ENCODE measurements around the gene VMP1. TPM values are rescaled to one million over a fixed set of nuclear protein-coding genes. Genes with fewer than 3 reads are reported as not detected.
"Not testable (repeated sequence)": the region's sequence is repeated elsewhere in the genome, so short reads cannot be mapped to it uniquely, and the experiment has no call there.

Gene VMP1
- total and polyA plus RNA-seq, 7 experiments from 2014 or later = 42.0 to 370 (median 80.8) TPM

- H3K27me3 Mint-ChIP-seq = peaks cover 0 to 3% (median 0%) of the 10 kb centered on the region in 5 donors
- peak in 1 of 9 donors; percentile 34 for DNase-seq
- peak; percentile 58 for ATAC-seq
- no peaks in the 10 kb centered on the region for H3K9me3 Mint-ChIP-seq
- intact Hi-C loops (cut with micrococcal nuclease) = loop anchor here in 1 of 2 donors (1.0 to 5.0 kb wide), 2 partner anchors 60 to 139 kb away; partner anchors contain the start of genes PTRH2 and VMP1
- peak overlapping the region; percentile 60 for H3K27ac ChIP-seq (ENCODE audit: low read depth, low read length)
- no peaks in the 10 kb centered on the region for H3K36me3 ChIP-seq (ENCODE audit: control insufficient read depth in 2 of 3, insufficient read depth in 3 of 3, low read length in 3 of 3)
- H3K36me3 Mint-ChIP-seq = peaks cover 0 to 16% (median 9%) of the 10 kb centered on the region in 5 donors
- no peak overlapping the region for H3K4me3 ChIP-seq (ENCODE audit: low read length)
- no peaks in the 10 kb centered on the region for H3K27me3 ChIP-seq (ENCODE audit: control insufficient read depth in 2 of 2, insufficient read depth in 2 of 2, low read length in 2 of 2)
- ChIA-PET POLR2A (interaction anchor here (0.6 to 1.1 kb wide), 2 partner anchors 9 to 15 kb away, joined by 3 to 4 read pairs; no protein-coding TSS in a partner anchor), CTCF (interaction anchor here (1.3 kb wide), 1 partner anchor 93 kb away, joined by 4 read pairs; no protein-coding TSS in a partner anchor)
- peaks cover 23 to 65% (median 49%) of the 10 kb centered on the region in 7 donors for H3K4me1 Mint-ChIP-seq
- peak overlapping the region in 6 of 10 donors; percentile 4 to 76 (median 25) for H3K4me3 Mint-ChIP-seq
- H3K4me1 ChIP-seq (ENCODE audit: control insufficient read depth in 2 of 2, insufficient read depth in 2 of 2, low read length in 2 of 2) = peaks cover 16 to 19% of the 10 kb centered on the region in 2 donors
- H3K9me3 ChIP-seq (ENCODE audit: control insufficient read depth in 2 of 3, low read length in 3 of 3) = no peaks in the 10 kb centered on the region
- peak overlapping the region in 8 of 9 donors; percentile 7 to 91 (median 65) for H3K27ac Mint-ChIP-seq
Observed at GRCh38 chr17:59846394-59847165, 139.1 kb downstream of the VMP1 start.

DNA sequence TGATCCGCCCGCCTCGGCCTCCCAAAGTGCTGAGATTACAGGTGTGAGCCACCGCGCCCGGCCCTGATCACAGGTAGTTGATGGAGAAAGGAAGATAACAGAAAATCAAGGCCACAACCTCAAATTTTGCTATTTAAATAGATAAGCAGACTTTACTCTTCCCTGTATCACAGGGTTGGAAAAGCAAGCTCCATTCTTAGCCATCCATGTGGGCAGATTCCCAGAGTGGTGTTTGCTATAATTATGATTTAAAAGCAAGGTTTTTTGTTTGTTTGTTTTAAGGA is 140.9 kb downstream of the VMP1 start:
- H3K4me3 Mint-ChIP-seq = peak overlapping the region in 1 of 10 donors; percentile 65
- ATAC-seq (no peak), DNase-seq (no peak)
- H3K36me3 Mint-ChIP-seq = peaks cover 0 to 4% (median 1%) of the 10 kb centered on the region in 5 donors
- Histone ChIP-seq H3K4me3 (ENCODE audit: low read length) (no peak overlapping the region), H3K27ac (ENCODE audit: low read depth, low read length) (no peak overlapping the region), H3K9me3 (ENCODE audit: control insufficient read depth in 2 of 3, low read length in 3 of 3) (no peaks in the 10 kb centered on the region), H3K4me1 (ENCODE audit: control insufficient read depth in 2 of 2, insufficient read depth in 2 of 2, low read length in 2 of 2) (peaks cover 14 to 33% of the 10 kb centered on the region in 2 donors), H3K36me3 (ENCODE audit: control insufficient read depth in 2 of 3, insufficient read depth in 3 of 3, low read length in 3 of 3) (no peaks in the 10 kb centered on the region), H3K27me3 (ENCODE audit: control insufficient read depth in 2 of 2, insufficient read depth in 2 of 2, low read length in 2 of 2) (no peaks in the 10 kb centered on the region)
- H3K9me3 Mint-ChIP-seq = no peaks in the 10 kb centered on the region
- H3K27ac Mint-ChIP-seq = peak overlapping the region in 3 of 9 donors; percentile 61 to 91 (median 85)
- H3K4me1 Mint-ChIP-seq = peaks cover 38 to 69% (median 52%) of the 10 kb centered on the region in 7 donors
- intact Hi-C loops (cut with micrococcal nuclease) = loop anchor here in 1 of 2 donors (5.0 kb wide), 1 partner anchor 141 kb away; the partner anchor contains the start of genes PTRH2 and VMP1
- no peaks in the 10 kb centered on the region for H3K27me3 Mint-ChIP-seq
- ChIA-PET CTCF (no interaction called here), POLR2A (interaction anchor here (0.6 to 1.6 kb wide), 5 partner anchors 9 to 50 kb away, joined by 3 to 13 read pairs (median 4); no protein-coding TSS in a partner anchor)

GRCh38 chr17:59848778-59849177 is 141.3 kb downstream of the VMP1 start:
- H3K27me3 ChIP-seq (ENCODE audit: control insufficient read depth in 2 of 2, insufficient read depth in 2 of 2, low read length in 2 of 2) = no peaks in the 10 kb centered on the region
- H3K4me3 ChIP-seq (ENCODE audit: low read length) = no peak overlapping the region
- Mint-ChIP-seq H3K9me3 (no peaks in the 10 kb centered on the region), H3K4me1 (peaks cover 40 to 67% (median 55%) of the 10 kb centered on the region in 7 donors), H3K4me3 (peak overlapping the region; percentile 32 to 68 (median 55)), H3K27me3 (no peaks in the 10 kb centered on the region), H3K27ac (peak overlapping the region; percentile 47 to 91 (median 75)), H3K36me3 (peaks cover 0 to 4% (median 0%) of the 10 kb centered on the region in 5 donors)
- CTCF ChIA-PET = no interaction called here
- no peak overlapping the region for H3K27ac ChIP-seq (ENCODE audit: low read depth, low read length)
- H3K9me3 ChIP-seq (ENCODE audit: control insufficient read depth in 2 of 3, low read length in 3 of 3) = no peaks in the 10 kb centered on the region
- peaks cover 10 to 37% of the 10 kb centered on the region in 2 donors for H3K4me1 ChIP-seq (ENCODE audit: control insufficient read depth in 2 of 2, insufficient read depth in 2 of 2, low read length in 2 of 2)
- H3K36me3 ChIP-seq (ENCODE audit: control insufficient read depth in 2 of 3, insufficient read depth in 3 of 3, low read length in 3 of 3) = no peaks in the 10 kb centered on the region
- POLR2A ChIA-PET = interaction anchor here (0.6 to 1.6 kb wide), 5 partner anchors 9 to 1290 kb away, joined by 3 to 13 read pairs (median 4); no protein-coding TSS in a partner anchor
- DNase-seq = peak in 1 of 9 donors; percentile 66
- intact Hi-C loops (cut with micrococcal nuclease) = loop anchor here in 1 of 2 donors (5.0 kb wide), 1 partner anchor 141 kb away; the partner anchor contains the start of genes PTRH2 and VMP1
- peak; percentile 40 for ATAC-seq

- Mint-ChIP-seq H3K27ac (peak overlapping the region in 3 of 9 donors; percentile 37 to 46 (median 41)), H3K4me1 (peaks cover 39 to 60% (median 53%) of the 10 kb centered on the region in 7 donors)
- ATAC-seq; H3K27me3 ChIP-seq (ENCODE audit: control insufficient read depth in 2 of 2, insufficient read depth in 2 of 2, low read length in 2 of 2); H3K27ac ChIP-seq (ENCODE audit: low read depth, low read length); H3K9me3 Mint-ChIP-seq; intact Hi-C loops (cut with micrococcal nuclease); H3K36me3 ChIP-seq (ENCODE audit: control insufficient read depth in 2 of 3, insufficient read depth in 3 of 3, low read length in 3 of 3); DNase-seq; H3K9me3 ChIP-seq (ENCODE audit: control insufficient read depth in 2 of 3, low read length in 3 of 3); H3K27me3 Mint-ChIP-seq; H3K4me3 Mint-ChIP-seq; H3K4me3 ChIP-seq (ENCODE audit: low read length); H3K36me3 Mint-ChIP-seq: not testable (repeated sequence)
- ChIA-PET POLR2A (interaction anchor here (0.7 kb wide), 1 partner anchor 148 kb away, joined by 3 read pairs; no protein-coding TSS in a partner anchor), CTCF (interaction anchor here (0.6 to 1.1 kb wide), 2 partner anchors 12 to 121 kb away, joined by 3 read pairs; no protein-coding TSS in a partner anchor)
- peaks cover 8 to 37% of the 10 kb centered on the region in 2 donors for H3K4me1 ChIP-seq (ENCODE audit: control insufficient read depth in 2 of 2, insufficient read depth in 2 of 2, low read length in 2 of 2)
Observed at GRCh38 chr17:59850311-59850710, 142.9 kb downstream of the VMP1 start.

DNA sequence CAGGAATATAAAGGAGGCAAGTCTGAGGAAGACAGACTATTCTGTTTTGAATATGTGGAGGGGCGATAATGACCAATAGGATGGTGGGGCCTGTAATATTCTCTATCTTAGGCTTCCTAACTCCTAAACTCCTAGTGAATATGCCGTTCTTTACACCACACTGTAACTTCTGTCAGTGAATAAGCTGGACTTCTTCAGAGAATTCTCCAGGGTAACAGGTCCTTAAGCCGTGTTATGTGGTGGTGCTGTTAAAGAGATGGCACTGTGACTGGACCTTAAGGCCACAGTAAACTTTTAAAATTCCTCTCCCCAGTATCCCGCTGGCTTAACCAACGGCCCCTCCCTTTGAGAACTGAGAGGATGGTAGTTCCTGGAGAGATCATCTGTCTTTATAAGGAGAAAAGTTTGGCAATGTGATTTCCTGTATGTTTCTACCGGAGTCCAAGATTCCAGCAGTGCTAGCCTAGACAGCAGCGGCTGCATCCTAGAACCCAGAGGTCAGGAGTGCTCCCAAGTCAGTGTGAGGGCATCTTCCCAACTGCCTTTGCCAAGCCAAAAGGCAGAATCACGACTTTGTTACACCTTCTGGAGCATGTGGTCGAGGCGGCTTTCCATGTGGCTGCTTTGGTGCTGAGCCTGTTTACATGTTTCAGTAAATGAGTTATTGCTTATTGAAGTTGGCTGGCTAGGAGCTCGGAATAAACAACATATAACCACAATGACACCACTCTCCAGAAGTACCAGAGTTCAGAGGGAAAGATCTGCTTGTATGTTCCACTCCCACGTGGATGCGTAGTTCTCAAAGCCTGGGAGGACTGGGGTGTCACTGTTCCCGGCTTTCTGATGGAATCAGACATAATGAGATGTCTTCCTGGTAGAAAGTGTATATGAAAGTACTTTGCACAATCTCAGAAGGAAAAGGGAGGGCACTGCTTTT is 144.3 kb downstream of the VMP1 start:
- Histone ChIP-seq H3K27ac (ENCODE audit: low read depth, low read length) (no peak overlapping the region), H3K36me3 (ENCODE audit: control insufficient read depth in 2 of 3, insufficient read depth in 3 of 3, low read length in 3 of 3) (no peaks in the 10 kb centered on the region), H3K9me3 (ENCODE audit: control insufficient read depth in 2 of 3, low read length in 3 of 3) (no peaks in the 10 kb centered on the region), H3K4me1 (ENCODE audit: control insufficient read depth in 2 of 2, insufficient read depth in 2 of 2, low read length in 2 of 2) (peaks cover 6 to 27% of the 10 kb centered on the region in 2 donors), H3K27me3 (ENCODE audit: control insufficient read depth in 2 of 2, insufficient read depth in 2 of 2, low read length in 2 of 2) (no peaks in the 10 kb centered on the region), H3K4me3 (ENCODE audit: low read length) (no peak overlapping the region)
- H3K36me3 Mint-ChIP-seq = peaks cover 0 to 7% (median 0%) of the 10 kb centered on the region in 5 donors
- ATAC-seq (no peak), DNase-seq (no peak)
- H3K4me3 Mint-ChIP-seq = peak overlapping the region in 1 of 10 donors; percentile 14
- peak overlapping the region in 7 of 9 donors; percentile 25 to 93 (median 67) for H3K27ac Mint-ChIP-seq
- H3K27me3 Mint-ChIP-seq = no peaks in the 10 kb centered on the region
- intact Hi-C loops (cut with micrococcal nuclease) = loop anchor here in 1 of 2 donors (2.0 kb wide), 1 partner anchor 15 kb away; no protein-coding TSS in a partner anchor
- H3K4me1 Mint-ChIP-seq = peaks cover 33 to 52% (median 39%) of the 10 kb centered on the region in 7 donors
- POLR2A ChIA-PET = no interaction called here
- H3K9me3 Mint-ChIP-seq = no peaks in the 10 kb centered on the region
- CTCF ChIA-PET = no interaction called here

- intact Hi-C loops (cut with micrococcal nuclease) = loop anchor here in 1 of 2 donors (1.0 to 2.0 kb wide), 2 partner anchors 16 to 67 kb away; no protein-coding TSS in a partner anchor
- POLR2A ChIA-PET = interaction anchor here (0.8 to 1.5 kb wide), 3 partner anchors 12 to 30 kb away, joined by 3 to 4 read pairs (median 4); no protein-coding TSS in a partner anchor
Observed at GRCh38 chr17:59852847-59853167, 145.4 kb downstream of the VMP1 start.

More at GRCh38 chr17:59852847-59853167, 145.4 kb downstream of the VMP1 start:
- DNase-seq; H3K36me3 ChIP-seq (ENCODE audit: control insufficient read depth in 2 of 3, insufficient read depth in 3 of 3, low read length in 3 of 3); H3K27me3 Mint-ChIP-seq; H3K9me3 Mint-ChIP-seq; H3K36me3 Mint-ChIP-seq; H3K27me3 ChIP-seq (ENCODE audit: control insufficient read depth in 2 of 2, insufficient read depth in 2 of 2, low read length in 2 of 2); H3K9me3 ChIP-seq (ENCODE audit: control insufficient read depth in 2 of 3, low read length in 3 of 3); H3K4me3 ChIP-seq (ENCODE audit: low read length); ATAC-seq; H3K27ac ChIP-seq (ENCODE audit: low read depth, low read length): not testable (repeated sequence)
- Mint-ChIP-seq H3K4me3 (peak overlapping the region in 5 of 10 donors; percentile 18 to 41 (median 29)), H3K27ac (peak overlapping the region in 7 of 9 donors; percentile 38 to 93 (median 76)), H3K4me1 (peaks cover 28 to 49% (median 33%) of the 10 kb centered on the region in 7 donors)
- H3K4me1 ChIP-seq (ENCODE audit: control insufficient read depth in 2 of 2, insufficient read depth in 2 of 2, low read length in 2 of 2) = peaks cover 5 to 24% of the 10 kb centered on the region in 2 donors
- CTCF ChIA-PET = interaction anchor here (1.8 kb wide), 1 partner anchor 99 kb away, joined by 6 read pairs; no protein-coding TSS in a partner anchor
